ENCODE measurements around the gene SPC24. TPM values are rescaled to one million over a fixed set of nuclear protein-coding genes. Genes with fewer than 3 reads are reported as not detected.
"Not testable (repeated sequence)": the region's sequence is repeated elsewhere in the genome, so short reads cannot be mapped to it uniquely, and the experiment has no call there.

The SPC24 gene
- polyA plus RNA-seq, 3 donors from 2014 or later: 0.08 to 0.96 TPM; not detected in 1

GRCh38 chr19:11166281-11167142 is 10.9 kb upstream of the SPC24 start:
- no peak overlapping the region for H3K27ac Mint-ChIP-seq
- H3K27me3 Mint-ChIP-seq (ENCODE audit: low read depth in 3 of 3): no peaks in the 10 kb centered on the region
- H3K4me3 Mint-ChIP-seq: no peak overlapping the region
- DNase-seq: no peak
- no peaks in the 10 kb centered on the region for H3K4me1 Mint-ChIP-seq
- no peaks in the 10 kb centered on the region for H3K36me3 Mint-ChIP-seq
- H3K9me3 Mint-ChIP-seq: no peaks in the 10 kb centered on the region

GRCh38 chr19:11165486-11166030 is 10.0 kb upstream of the SPC24 start:
- no peak for DNase-seq
- no peak overlapping the region for H3K27ac Mint-ChIP-seq
- no peaks in the 10 kb centered on the region for H3K36me3 Mint-ChIP-seq
- no peaks in the 10 kb centered on the region for H3K27me3 Mint-ChIP-seq (ENCODE audit: low read depth in 3 of 3)
- H3K9me3 Mint-ChIP-seq: no peaks in the 10 kb centered on the region
- H3K4me1 Mint-ChIP-seq: no peaks in the 10 kb centered on the region
- no peak overlapping the region for H3K4me3 Mint-ChIP-seq

- H3K36me3 Mint-ChIP-seq: no peaks in the 10 kb centered on the region
- no peaks in the 10 kb centered on the region for H3K9me3 Mint-ChIP-seq
- DNase-seq: no peak
- H3K4me1 Mint-ChIP-seq: no peaks in the 10 kb centered on the region
- H3K27ac Mint-ChIP-seq: no peak overlapping the region
- H3K27me3 Mint-ChIP-seq (ENCODE audit: low read depth in 3 of 3): no peaks in the 10 kb centered on the region
- no peak overlapping the region for H3K4me3 Mint-ChIP-seq
Observed at GRCh38 chr19:11164879-11165406, 9.4 kb upstream of the SPC24 start.

DNA sequence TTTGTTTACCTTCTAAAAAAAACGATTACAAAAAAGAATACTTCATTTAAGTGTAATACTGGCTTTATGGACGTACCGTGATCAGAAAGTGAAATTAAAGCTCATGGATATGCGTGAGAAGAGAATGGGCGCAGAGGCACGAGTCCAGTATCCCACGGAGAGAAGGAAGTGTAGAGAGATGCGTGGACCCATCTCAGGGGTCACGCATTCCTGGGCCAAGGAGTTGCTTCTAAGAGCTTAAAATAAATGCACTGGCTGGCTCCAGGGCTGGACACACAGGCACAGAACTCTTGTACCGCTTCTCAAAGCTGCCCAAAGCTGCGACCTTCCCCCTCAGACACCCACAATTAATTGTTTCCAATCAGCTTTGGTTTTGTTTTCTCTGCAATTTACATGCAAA is 8.7 kb upstream of the SPC24 start:
- Mint-ChIP-seq H3K9me3 (no peaks in the 10 kb centered on the region), H3K27me3 (ENCODE audit: low read depth in 3 of 3) (peaks cover 0 to 3% (median 0%) of the 10 kb centered on the region in 3 donors), H3K4me1 (no peaks in the 10 kb centered on the region), H3K27ac (no peak overlapping the region), H3K36me3 (no peaks in the 10 kb centered on the region), H3K4me3 (no peak overlapping the region)
- DNase-seq: no peak

DNA sequence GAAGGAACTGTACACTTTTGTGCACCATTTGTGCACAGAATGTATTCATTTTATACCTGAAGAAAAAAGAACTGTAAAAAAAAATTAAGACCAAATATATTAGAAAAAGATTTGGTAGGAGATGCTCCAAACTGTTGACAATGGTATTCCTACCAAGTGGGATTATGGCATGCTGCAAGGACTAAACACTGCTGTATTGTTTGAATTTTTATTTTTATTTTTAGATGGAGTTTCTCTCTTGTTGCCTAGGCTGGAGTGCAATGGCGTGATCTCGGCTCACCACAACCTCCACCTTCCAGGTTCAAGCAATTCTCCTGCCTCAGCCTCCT is 4.8 kb upstream of the SPC24 start:
- H3K27me3 Mint-ChIP-seq (ENCODE audit: low read depth in 3 of 3); H3K4me1 Mint-ChIP-seq; H3K9me3 Mint-ChIP-seq; DNase-seq; H3K27ac Mint-ChIP-seq; H3K36me3 Mint-ChIP-seq; H3K4me3 Mint-ChIP-seq: not testable (repeated sequence)

DNA sequence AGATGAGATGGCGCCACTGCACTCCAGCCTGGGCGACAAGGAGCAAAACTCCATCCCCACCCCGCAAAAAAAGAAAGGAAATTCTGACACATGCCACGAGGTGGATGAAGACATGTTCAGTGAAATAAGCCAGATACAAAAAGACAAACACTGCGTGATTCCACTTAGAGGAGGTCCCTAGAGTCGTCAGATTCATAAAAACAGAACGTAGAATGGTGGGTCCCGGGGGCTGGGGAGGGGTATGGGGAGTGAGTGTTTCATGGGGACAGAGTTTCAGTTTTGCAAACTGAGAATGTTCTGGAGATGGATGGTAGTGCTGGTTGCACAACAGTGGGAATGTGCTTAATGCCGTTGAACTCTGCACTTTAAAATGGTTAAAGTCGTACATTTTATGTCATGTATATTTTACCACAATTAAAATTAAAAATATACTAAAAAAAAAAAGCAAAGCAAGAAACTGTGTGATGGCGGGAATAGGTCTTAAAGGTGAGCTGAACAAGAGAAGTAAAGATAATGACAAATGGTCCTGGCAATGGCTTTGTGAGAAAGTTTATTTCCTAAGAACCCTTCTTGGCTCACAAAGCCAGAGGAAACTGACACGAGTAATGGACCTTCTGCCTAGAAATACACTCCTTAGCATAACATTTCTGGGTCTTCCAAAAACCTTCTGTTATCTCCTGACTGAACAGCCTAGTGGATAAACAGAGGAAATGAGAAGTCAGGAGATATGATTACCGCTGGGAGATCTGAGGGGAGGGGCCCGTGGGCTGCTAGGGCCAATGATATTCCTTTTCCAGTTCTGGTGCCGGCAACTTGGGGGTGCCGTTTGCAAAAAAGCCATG is 4.2 kb upstream of the SPC24 start:
- no peak for DNase-seq
- no peak overlapping the region for H3K4me3 Mint-ChIP-seq
- H3K9me3 Mint-ChIP-seq: no peaks in the 10 kb centered on the region
- H3K4me1 Mint-ChIP-seq: peaks cover 6 to 11% of the 10 kb centered on the region in 2 donors
- H3K36me3 Mint-ChIP-seq: no peaks in the 10 kb centered on the region
- peaks cover 0 to 3% (median 2%) of the 10 kb centered on the region in 3 donors for H3K27me3 Mint-ChIP-seq (ENCODE audit: low read depth in 3 of 3)
- H3K27ac Mint-ChIP-seq: no peak overlapping the region

DNA sequence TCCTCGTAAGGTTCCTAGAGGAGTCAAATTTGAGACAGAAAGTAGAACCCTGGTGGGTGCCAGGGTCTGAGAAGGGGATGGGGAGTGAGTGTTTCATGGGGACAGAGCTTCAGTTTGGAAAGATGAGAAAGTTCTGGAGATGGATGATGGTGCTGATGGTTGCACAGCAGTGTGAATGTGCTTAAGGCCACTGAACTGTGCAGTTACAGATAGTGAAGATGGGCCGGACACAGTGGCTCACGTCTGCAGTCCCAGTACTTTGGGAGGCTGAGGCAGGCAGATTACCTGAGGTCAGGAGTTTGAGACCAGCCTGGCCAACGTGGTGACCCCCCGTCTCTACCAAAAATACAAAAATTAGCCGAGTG is 917 bp downstream of the SPC24 start:
- H3K27ac Mint-ChIP-seq: peak overlapping the region in 3 of 6 donors; percentile 31 to 41 (median 31)

DNA sequence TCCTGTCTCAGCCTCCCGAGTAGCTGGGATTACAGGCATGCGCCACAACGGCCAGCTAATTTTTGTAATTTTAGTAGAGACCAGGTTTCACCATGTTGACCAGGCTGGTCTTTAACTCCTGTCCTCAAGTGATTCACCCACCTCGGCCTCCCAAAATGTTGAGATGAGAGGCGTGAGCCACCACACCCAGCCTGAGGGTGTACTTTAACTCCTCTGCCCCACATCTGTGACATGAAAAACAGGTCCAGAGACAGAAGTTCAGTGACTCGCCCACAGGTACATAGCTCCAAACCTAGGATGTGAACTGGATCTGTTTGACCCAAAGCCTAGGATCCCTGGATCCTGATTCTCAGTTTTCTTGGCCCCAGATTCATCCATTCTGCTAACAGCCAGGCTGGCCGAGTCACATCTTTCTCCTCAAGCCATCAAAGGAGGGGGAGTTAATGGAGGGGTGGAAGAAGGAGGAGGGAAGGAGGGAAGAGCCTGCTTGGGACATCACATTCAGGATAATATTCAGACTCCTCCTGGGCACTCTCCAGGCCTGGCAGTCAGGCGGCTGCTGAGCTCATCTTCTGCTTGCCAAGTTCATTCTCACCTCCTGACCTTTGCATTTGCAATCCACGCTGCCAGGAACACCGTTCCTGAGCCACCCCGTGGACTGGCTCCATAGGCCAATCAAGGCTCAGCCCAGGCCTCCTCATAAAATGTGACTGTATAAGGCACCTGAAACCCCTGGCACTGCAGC is 3.1 kb downstream of the SPC24 start:
- H3K27ac Mint-ChIP-seq: no peak overlapping the region
- no peak for DNase-seq
- no peaks in the 10 kb centered on the region for H3K36me3 Mint-ChIP-seq
- peaks cover 0 to 2% (median 2%) of the 10 kb centered on the region in 3 donors for H3K27me3 Mint-ChIP-seq (ENCODE audit: low read depth in 3 of 3)
- H3K4me1 Mint-ChIP-seq: peaks cover 10 to 18% of the 10 kb centered on the region in 2 donors
- no peaks in the 10 kb centered on the region for H3K9me3 Mint-ChIP-seq
- H3K4me3 Mint-ChIP-seq: no peak overlapping the region

More for the DNA sequence above, 917 bp downstream of the SPC24 start:
- DNase-seq: no peak
- Mint-ChIP-seq H3K4me3 (peak overlapping the region; percentile 67 to 90 (median 76)), H3K9me3 (no peaks in the 10 kb centered on the region), H3K4me1 (peaks cover 10 to 18% of the 10 kb centered on the region in 2 donors), H3K36me3 (no peaks in the 10 kb centered on the region), H3K27me3 (ENCODE audit: low read depth in 3 of 3) (peaks cover 0 to 4% (median 2%) of the 10 kb centered on the region in 3 donors)

- H3K4me3 Mint-ChIP-seq: no peak overlapping the region
- H3K9me3 Mint-ChIP-seq: no peaks in the 10 kb centered on the region
- H3K4me1 Mint-ChIP-seq: peaks cover 10 to 16% of the 10 kb centered on the region in 2 donors
- H3K27me3 Mint-ChIP-seq (ENCODE audit: low read depth in 3 of 3): peaks cover 0 to 2% (median 2%) of the 10 kb centered on the region in 3 donors
- DNase-seq: no peak
- H3K27ac Mint-ChIP-seq: no peak overlapping the region
- peaks cover 0 to under 1% (median 0%) of the 10 kb centered on the region in 3 donors for H3K36me3 Mint-ChIP-seq
Observed at GRCh38 chr19:11151181-11151580, 4.4 kb downstream of the SPC24 start.

DNA sequence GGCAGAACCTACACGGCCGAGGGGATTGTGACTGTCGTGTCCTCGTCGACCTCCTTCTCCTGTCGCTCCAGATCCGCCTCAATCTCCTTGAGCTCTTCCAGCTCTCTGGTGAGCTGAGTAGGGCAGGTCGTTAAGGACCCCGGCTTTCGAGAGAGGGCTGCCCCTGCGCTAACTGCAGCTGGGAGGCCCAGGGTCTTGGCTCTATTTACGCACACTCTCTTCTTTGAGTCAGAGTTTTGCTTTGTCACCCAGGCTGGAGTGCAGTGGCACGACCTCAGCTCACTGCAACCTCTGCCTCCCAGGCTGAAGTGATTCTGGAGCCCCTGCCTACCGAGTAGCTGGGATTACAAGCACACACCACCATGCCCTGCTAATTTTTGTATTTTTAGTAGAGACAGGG is 7.6 kb downstream of the SPC24 start:
- no peak overlapping the region for H3K4me3 Mint-ChIP-seq

GRCh38 chr19:11145536-11145924 is 10.1 kb downstream of the SPC24 start:
- Mint-ChIP-seq H3K4me1 (no peaks in the 10 kb centered on the region), H3K27me3 (ENCODE audit: low read depth in 3 of 3) (no peaks in the 10 kb centered on the region), H3K27ac (no peak overlapping the region), H3K36me3 (peaks cover 0 to 3% (median 0%) of the 10 kb centered on the region in 3 donors), H3K9me3 (no peaks in the 10 kb centered on the region), H3K4me3 (no peak overlapping the region)
- no peak for DNase-seq

More for the DNA sequence above, 7.6 kb downstream of the SPC24 start:
- Mint-ChIP-seq H3K9me3 (no peaks in the 10 kb centered on the region), H3K27ac (no peak overlapping the region), H3K36me3 (peaks cover 0 to 3% (median 0%) of the 10 kb centered on the region in 3 donors), H3K4me1 (peaks cover 0 to 1% of the 10 kb centered on the region in 2 donors), H3K27me3 (ENCODE audit: low read depth in 3 of 3) (peaks cover 0 to 2% (median 0%) of the 10 kb centered on the region in 3 donors)
- DNase-seq: no peak

- DNase-seq: no peak
- Mint-ChIP-seq H3K4me1 (peaks cover 5% of the 10 kb centered on the region in 2 donors), H3K27me3 (ENCODE audit: low read depth in 3 of 3) (peaks cover 0 to 3% (median 0%) of the 10 kb centered on the region in 3 donors), H3K27ac (no peak overlapping the region), H3K4me3 (no peak overlapping the region), H3K36me3 (peaks cover 0 to 3% (median 0%) of the 10 kb centered on the region in 3 donors), H3K9me3 (no peaks in the 10 kb centered on the region)
Observed at GRCh38 chr19:11142528-11143171, 12.9 kb downstream of the SPC24 start.

Data from immature natural killer cell (primary cell).